GM23338 (cell line): ENCODE measurements around the gene KCMF1.

Source experiments
- CREB1 ChIP-seq: fragments of 250-450 bp; sonication (Bioruptor Pico); IDR thresholded peaks from 2 replicates; pipeline ENCODE4 v1.5.0; 2020; ENCODE audit warnings: low read depth, mild to moderate bottlenecking, moderate library complexity
- CTCF ChIP-seq, 2 experiments: fragments of 200-600 bp in 1 of 2; sonication (generic) in 1 of 2; conservative IDR thresholded peaks; 2 replicates each; pipeline versions ENCODE4 v1.5.1 to v1.6.1; 2016 to 2017; ENCODE audit warnings: antibody characterized with exemption in 2 of 2, low read depth in 2 of 2, mild to moderate bottlenecking in 2 of 2, moderate library complexity in 1 of 2
- EZH2 ChIP-seq: fragments of 200-600 bp; sonication (generic); IDR thresholded peaks from one replicate; pipeline ENCODE4 v1.8.0; 2017; ENCODE audit warnings: antibody characterized with exemption, mild to moderate bottlenecking, low read depth; ENCODE audit not compliant: unreplicated experiment
- EZH2phosphoT487 ChIP-seq: fragments of 200-600 bp; sonication (generic); IDR thresholded peaks from one replicate; pipeline ENCODE4 v1.8.1; 2018; ENCODE audit warnings: antibody characterized with exemption; ENCODE audit not compliant: unreplicated experiment
- JUNB ChIP-seq: IDR thresholded peaks from one replicate; pipeline ENCODE4 v1.6.1; 2016; ENCODE audit warnings: antibody characterized with exemption; ENCODE audit not compliant: unreplicated experiment
- NANOG ChIP-seq: IDR thresholded peaks from 2 replicates; pipeline ENCODE4 v1.6.1; 2016; ENCODE audit warnings: antibody characterized with exemption, borderline replicate concordance
- POLR2AphosphoS5 ChIP-seq: IDR thresholded peaks from 2 replicates; pipeline ENCODE4 v1.6.1; 2016; ENCODE audit warnings: antibody characterized with exemption, low read depth
- STAT1 ChIP-seq: IDR thresholded peaks from one replicate; pipeline ENCODE4 v1.6.1; 2016; ENCODE audit warnings: antibody characterized with exemption; ENCODE audit not compliant: unreplicated experiment
- ZNF114 ChIP-seq: fragments of 250-450 bp; sonication (Bioruptor Pico); IDR thresholded peaks from 2 replicates; pipeline ENCODE4 v1.5.0; 2020; ENCODE audit warnings: mild to moderate bottlenecking, moderate library complexity
- ZNF331 ChIP-seq: fragments of 250-450 bp; sonication (Bioruptor Pico); IDR thresholded peaks from 2 replicates; pipeline ENCODE4 v1.5.0; 2020; ENCODE audit warnings: low read depth, mild to moderate bottlenecking, moderate library complexity
- ZNF462 ChIP-seq: fragments of 250-450 bp; sonication (Bioruptor Pico); IDR thresholded peaks from 2 replicates; pipeline ENCODE4 v1.5.0; 2020; ENCODE audit warnings: mild to moderate bottlenecking, moderate library complexity
- TF ChIP-seq, protein P1 (sequence below): IDR thresholded peaks from one replicate; pipeline ENCODE4 v1.6.1; 2018; ENCODE audit warnings: antibody characterized with exemption; ENCODE audit not compliant: unreplicated experiment
- TF ChIP-seq, protein P2 (sequence below): IDR thresholded peaks from 2 replicates; pipeline ENCODE4 v1.6.1; 2016; ENCODE audit warnings: antibody characterized with exemption

GRCh38 chr2:84923009-84923408, 48.0 kb upstream of the KCMF1 start:
- TF ChIP-seq CTCF (conservative IDR thresholded peaks at IDR 0.05; ENCODE audit: low read depth in 2 of 2) (no peak), POLR2AphosphoS5 (no peak), EZH2 (no peak), ZNF114 (CRISPR knock-in tag) (no peak), JUNB (no peak), CREB1 (no peak), EZH2phosphoT487 (no peak), NANOG (no peak), ZNF462 (CRISPR knock-in tag) (no peak), STAT1 (no peak), ZNF331 (CRISPR knock-in tag) (no peak)
- TF ChIP-seq, protein P1, sequence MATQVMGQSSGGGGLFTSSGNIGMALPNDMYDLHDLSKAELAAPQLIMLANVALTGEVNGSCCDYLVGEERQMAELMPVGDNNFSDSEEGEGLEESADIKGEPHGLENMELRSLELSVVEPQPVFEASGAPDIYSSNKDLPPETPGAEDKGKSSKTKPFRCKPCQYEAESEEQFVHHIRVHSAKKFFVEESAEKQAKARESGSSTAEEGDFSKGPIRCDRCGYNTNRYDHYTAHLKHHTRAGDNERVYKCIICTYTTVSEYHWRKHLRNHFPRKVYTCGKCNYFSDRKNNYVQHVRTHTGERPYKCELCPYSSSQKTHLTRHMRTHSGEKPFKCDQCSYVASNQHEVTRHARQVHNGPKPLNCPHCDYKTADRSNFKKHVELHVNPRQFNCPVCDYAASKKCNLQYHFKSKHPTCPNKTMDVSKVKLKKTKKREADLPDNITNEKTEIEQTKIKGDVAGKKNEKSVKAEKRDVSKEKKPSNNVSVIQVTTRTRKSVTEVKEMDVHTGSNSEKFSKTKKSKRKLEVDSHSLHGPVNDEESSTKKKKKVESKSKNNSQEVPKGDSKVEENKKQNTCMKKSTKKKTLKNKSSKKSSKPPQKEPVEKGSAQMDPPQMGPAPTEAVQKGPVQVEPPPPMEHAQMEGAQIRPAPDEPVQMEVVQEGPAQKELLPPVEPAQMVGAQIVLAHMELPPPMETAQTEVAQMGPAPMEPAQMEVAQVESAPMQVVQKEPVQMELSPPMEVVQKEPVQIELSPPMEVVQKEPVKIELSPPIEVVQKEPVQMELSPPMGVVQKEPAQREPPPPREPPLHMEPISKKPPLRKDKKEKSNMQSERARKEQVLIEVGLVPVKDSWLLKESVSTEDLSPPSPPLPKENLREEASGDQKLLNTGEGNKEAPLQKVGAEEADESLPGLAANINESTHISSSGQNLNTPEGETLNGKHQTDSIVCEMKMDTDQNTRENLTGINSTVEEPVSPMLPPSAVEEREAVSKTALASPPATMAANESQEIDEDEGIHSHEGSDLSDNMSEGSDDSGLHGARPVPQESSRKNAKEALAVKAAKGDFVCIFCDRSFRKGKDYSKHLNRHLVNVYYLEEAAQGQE: no peak
- TF ChIP-seq, protein P2, sequence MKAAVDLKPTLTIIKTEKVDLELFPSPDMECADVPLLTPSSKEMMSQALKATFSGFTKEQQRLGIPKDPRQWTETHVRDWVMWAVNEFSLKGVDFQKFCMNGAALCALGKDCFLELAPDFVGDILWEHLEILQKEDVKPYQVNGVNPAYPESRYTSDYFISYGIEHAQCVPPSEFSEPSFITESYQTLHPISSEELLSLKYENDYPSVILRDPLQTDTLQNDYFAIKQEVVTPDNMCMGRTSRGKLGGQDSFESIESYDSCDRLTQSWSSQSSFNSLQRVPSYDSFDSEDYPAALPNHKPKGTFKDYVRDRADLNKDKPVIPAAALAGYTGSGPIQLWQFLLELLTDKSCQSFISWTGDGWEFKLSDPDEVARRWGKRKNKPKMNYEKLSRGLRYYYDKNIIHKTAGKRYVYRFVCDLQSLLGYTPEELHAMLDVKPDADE: no peak
